GM21528 (cell line): Measurements from ENCODE around the gene AMOTL2.

ENCODE experiments used
- ATAC-seq: cut with Tn5 transposase; IDR thresholded peaks from one replicate; pipeline ENCODE4 v1.9.1; 2021; ENCODE audit warnings: mild to moderate bottlenecking, moderate library complexity; ENCODE audit not compliant: unreplicated experiment, low FRiP score

The AMOTL2 gene

DNA sequence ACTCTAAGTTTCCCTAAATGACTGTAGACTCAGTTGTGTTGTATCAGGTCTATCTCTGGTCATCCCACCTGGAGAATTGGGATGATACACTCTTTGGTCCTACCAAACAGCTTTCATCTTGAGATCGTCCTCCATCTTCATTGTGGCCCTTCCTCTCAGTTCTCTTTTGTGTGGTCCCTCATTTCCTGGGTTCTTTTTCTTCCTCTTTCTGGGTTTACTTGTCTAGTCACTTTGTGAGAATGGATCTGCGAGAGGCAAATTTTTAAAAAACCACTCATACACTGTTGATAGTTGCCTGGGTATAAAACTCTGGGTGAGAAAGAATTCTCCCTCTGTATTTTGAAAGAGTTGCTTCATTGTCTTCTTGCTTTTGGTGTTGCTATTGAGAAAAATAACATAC lies 6.0 kb upstream of the AMOTL2 start:
- ATAC-seq = no peak

DNA sequence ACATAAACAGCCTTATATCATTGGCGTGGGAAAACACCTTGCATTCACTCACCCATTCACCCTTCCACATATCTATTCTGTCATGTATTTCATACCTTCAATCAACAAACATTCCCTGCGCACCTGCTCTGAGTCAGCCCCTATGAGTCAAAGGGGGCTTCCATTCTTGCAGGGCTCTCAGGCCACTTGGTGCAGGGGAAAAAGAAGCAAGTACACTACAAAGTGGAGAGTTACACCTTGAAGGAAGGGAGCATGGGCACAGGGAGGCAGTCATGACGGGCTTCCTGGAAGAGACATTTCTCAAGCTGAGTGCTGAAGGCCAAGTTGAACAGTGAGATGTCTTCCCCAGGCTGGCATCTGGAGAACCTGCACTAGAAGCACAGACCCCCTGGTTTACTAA lies 4.6 kb upstream of the AMOTL2 start:
- no peak for ATAC-seq

DNA sequence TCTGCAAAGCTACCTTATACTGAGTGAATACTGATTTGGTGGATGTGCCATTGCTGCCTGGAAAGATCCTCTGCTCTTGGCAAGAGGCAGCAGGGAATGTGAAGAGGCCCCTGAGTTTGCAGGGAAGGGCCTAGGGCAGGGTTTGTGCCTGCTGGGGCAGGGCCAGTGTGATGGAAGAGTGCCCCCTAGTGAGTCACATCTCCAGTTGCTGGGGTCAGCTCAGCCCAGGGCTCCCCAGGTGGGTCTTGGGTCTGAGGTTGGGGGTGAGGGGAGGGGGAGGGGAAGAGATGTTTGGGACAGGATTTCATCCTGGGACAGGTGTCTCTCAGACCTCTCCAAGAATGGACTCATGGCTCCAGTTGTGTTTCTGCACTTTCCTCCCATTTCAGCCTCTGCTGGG lies 4.1 kb upstream of the AMOTL2 start:
- ATAC-seq = no peak

DNA sequence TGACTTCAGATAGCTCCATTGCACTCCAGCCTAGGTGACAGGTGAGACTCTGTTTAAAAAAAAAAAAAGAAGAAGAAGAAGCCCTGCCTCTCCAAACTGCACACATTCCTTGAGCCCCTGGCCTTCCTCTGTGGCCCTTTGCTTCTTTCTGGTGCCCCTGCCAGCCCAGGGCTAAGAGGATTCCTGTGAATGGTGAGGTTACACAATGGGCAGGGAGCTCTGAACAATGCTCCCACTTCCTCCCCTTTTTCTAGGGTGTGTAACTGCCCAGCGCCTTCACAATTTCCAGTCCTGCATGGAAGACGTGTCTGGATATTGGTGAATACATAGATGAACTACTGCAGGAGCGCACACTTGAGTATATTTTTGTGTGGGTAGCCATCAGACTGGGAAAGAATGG lies 3.6 kb upstream of the AMOTL2 start:
- no peak for ATAC-seq

DNA sequence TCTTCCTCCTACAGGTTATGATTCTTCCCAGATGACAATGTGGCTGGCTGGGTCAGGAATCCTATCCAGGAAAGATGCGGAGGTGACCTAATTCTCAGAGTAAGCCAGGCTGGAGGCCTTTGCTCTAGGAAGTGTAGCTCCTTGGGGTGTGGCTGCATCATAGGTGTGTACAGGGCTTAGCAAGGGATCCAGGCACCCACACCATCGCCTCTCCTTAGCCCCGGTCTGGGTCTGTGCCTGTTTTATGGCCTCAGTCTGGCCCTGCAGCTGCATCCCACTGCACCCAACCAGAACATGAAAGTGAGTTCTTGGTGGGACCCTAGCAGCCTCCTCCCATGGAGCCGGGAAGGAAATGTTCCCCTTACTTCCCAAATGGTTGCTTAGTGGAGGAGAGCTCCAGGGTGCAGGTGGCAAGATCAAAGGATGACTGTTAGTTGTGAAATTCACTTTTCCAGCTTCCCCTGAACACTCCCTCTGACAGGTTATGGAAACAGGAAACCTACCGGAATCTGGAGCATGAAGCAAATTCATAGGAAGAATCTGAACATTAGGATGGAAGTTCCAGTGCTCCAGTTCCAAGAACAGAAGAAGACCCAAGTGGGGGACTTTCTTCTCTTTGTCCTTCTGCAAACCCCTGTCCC lies 2.7 kb upstream of the AMOTL2 start:
- ATAC-seq = no peak

DNA sequence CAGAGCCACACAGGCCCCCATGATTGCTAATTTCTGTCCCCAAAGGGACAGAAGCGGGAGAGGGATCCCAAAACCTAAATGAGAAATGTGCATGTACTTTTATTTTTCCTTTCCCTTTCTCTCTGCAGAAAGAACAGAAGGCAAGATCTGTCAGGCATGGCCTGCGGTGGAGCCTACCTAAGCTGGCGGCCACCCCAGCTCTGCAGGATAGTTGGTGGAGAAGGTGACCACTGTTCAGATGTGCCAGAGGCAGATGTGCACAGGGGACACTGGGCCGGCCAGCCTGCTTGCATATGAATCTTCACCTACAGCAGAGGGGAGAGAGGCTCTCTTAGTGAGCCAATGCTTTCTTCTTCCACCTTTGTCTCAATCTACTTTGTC lies 2.1 kb upstream of the AMOTL2 start:
- ATAC-seq = no peak

DNA sequence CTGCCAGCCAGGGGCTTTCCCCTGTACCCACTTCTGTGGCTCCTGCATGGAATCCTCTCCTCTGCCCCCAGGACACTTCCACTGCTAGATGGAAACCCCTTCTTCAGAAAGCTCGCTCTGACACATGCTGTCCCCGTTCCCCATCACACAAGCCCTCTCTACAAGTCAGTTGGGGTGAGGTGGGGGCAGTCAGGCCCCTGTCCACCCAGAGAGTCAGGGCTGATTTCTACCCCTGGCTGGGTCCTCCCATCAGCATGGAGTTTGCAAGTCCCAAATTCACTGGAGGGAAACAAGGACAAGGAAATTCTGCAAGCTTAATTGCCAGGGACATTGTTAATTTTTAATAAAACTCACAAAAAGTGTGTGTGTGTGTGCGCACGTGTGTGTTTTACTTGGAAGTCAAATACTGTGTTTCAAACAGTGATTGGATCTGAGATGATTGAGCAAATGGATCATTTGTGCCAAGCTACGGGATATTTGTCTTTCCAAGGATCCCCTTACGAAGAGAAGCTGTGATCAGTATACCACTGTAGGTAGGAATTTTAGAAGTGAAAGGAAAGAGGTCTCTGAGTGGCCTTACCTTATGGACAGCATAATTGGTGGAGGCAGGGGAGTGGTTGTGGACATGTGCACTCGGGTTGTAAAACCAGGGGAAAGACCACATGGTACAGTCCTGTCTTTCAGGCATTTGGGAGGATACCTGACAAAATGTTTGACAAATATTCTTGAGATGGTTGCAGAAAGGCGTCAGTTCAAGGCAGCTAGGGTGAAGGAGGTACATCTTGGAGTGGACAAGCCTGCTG lies 1.5 kb upstream of the AMOTL2 start:
- no peak for ATAC-seq

DNA sequence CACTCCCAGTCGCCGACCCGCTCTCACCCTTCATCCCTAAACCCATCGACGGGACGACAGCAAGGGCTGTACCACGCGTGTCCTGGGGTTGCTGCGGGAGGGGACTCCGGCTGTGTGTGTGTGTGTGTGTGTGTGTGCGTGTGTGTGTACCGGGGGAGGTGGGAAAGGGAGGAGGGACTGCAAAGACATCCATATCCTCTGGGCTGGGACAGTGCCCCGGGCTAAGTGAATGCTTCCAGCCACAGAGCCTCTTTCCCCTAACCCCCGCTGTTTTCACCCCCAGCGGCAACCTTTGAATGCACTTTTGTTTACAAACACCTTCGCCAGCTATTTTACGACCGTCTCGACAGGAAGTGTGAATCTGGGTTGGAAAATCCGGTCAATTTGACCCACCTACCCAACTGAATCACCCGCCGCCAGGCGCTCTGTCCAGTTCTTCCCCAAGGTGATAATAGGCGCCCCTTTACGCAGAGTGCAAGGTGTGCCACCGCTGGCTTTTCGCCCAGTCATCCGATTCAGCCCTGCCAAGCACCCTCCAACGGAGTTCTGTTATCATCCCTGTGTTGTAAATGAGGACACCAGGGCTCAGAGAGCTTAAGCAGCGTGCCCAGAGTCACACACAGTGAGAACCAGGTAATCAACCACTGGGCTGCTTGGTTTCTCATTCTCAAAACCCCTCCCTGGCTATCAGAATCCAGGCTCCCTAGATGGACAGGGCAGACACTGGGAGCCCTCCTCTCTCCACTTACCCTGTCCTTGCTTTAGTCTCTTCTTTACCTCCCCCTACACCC lies 739 bp upstream of the AMOTL2 start:
- no peak for ATAC-seq

DNA sequence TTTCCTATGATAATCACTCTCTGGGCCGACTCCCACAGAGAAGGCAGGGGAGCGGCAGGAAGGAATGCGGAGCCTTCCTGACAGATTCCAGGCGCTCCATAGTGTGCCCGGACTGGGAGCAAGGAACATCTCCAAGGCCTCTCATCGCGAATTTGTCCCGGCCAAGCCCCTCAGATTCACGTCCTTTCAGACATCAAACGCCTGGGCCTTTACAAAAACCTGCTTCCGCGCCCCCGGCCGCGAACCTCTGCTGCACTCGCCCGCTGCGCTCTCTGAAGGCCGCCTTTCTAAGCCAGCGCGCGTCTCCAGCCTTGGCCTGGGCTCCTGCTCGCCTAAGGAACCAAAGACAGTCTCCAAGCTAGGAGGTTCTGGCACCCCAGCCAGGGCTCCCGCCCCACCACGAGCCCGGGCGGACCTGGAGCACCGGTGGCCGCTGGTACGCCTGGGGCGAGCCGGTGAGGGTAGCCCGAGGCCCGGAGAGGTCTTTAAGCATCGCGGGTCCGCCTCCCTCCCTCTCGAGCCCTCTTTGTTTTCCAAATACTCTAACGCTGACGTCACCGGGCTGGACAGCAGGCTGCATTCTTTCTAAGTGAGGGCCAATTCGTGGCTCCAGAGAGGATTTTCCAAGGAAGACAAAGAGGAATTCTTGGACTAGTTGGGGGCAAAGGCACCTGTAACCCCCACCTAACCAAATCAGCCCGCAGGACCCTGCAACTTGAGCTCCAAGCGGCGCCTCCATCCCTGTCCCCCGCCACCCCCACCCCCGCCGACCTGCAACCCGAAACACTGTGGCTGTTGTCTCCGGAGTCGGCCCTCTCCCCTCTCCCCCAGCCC lies 759 bp downstream of the AMOTL2 start:
- no peak for ATAC-seq

DNA sequence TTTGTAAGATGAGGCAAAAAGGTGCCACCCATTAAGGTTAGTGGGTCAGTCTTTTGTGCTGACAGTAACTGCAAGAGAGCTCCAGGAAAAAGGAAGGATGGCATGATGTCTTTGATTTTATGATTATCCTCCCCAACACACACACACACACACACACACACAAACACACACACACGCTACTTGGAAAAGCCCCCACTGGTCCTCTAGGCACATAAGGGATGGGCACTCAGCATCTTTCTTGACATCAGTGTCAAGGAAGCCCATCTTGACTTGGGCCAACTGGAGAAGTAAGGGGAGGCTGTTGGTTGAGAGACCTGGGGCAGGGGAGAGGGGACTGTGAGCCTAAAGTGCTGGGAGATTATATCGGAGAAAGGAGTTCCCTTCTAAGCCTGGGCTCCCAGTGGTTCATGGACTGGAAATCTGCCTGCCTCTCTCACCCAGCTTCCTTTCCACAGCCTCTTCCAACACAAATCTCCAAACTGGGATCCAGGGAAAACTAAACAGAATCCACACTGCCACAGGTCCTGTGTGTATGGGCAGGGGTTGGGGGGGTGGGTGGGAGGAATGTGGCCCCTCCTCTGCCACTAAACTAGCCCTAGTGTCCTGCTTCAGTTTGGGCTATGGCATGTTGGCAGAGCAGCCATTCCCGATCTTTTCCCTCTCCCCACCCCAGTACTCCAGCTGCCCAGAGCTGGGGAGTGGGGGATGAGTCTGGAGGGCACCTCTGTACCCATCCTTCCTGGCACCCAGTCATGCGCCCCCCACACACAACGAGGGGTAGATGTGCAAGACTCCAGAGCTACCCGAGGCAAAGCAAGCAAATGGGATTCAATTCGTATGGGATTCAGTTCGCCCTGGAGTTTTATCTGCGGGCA lies 1.6 kb downstream of the AMOTL2 start:
- ATAC-seq = no peak

DNA sequence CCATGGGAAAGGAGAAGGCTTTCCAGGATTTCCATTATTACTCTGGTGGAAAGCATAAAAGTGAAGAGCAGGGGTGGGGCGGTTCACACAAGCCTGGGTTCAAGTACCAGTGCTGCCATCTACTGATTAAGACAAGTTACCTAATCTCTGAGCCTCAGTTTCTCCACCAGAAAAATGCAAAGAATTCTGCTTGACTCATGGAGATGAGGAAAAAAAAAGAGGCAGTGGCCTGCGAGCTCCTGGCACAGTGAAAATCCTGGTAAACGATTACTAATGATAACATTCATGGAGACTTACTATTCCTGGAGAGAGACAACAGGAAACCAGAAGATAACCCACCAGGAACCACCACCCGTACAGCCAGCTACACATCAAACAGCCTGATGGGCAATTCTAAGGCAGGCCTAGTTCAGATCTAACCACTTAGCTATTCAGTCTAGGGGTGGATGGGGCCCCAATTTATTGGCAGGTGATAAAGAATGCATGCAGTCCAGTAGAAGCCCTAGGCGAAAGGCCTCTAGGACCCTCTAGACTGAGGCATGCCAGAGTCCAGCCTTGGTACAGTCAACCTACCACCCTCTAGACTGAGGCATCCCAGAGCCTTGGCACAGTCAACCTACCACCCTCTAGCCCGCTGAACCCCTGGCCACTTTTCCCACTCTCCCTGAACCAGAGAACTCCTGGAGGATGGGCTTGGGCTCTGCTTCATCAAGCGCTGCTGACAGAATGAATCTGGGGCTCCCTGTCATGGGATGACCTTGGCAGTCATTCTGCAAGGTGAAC lies 2.5 kb downstream of the AMOTL2 start:
- ATAC-seq = no peak

DNA sequence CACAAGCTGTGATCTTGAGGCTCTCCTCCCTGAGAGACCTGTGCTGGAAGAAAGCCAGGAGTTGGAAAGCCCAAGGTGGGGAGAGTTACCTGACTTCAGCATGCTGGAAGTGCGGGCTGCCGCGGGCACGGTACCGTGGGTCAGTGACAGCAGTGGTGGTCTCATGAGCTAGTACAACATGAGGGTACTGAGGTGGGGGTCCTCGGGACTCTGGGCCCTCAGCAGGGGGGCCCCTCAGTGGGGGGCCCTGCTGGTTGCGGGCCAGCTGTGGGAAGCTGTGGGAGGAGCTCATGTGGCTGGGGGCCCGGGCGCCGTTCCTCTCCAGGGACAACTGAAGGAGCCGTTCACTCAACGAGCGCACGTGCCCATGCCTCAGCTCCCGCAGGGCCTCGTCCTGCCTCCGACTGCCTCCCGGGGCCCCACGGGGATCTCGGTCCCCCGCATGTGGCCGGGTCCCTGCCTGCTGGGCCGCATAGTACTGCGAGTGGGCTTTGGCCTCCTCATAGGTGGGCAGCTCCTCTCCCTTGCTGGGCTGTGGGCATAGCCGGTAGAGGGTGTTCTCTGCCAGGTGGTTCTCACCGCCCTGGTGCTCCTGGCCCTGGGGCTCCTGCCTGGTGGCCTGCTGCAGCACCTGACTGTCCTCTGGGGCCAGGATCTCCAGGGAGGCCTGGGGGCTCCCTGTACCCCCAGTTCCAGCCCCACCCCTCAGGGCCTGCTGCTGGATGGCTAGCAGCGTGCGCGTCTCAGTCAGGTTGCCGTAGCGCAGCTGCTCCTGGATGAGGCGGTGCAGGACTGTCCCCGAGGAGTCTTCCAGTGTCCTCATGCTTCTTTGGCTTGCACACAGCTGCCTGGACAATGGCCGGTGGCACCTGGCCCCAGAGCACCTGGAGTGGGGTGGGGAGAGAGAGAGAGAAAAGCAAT lies 3.4 kb downstream of the AMOTL2 start:
- no peak for ATAC-seq

DNA sequence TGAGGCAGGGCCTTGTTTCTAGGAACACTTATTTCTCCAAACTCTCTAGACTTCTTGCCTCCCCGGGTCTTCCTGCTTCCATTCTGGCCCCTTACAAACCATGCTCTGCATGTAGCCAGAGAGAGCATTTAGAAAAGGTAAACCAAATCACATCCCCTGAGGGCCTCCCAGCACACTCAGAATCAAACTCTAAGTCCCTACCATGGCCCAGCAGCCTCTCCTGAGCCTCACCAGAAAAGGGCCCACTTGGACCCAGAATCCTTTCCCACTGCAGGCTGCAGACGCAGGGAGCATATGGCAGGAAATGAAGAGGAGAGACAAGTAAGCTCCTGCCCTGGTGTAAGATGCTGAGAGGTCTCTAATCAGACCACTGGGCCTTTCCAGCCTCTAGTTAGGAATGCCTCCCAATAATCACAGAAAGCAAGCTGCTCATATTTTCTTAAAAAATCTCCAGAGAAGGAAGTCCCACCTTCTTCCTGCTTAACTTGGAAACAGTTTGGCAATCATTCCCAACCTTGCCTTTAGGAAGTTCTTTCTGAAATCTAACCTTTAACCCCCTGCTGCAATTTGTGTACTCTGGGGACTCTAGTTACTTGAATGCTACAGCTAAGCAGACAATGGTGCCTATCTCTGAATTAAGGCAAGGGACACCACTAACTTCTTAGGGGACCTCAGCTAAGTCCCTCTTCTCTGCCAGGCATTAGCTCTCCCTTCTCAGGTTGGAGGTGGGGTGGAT lies 4.2 kb downstream of the AMOTL2 start:
- ATAC-seq = no peak

DNA sequence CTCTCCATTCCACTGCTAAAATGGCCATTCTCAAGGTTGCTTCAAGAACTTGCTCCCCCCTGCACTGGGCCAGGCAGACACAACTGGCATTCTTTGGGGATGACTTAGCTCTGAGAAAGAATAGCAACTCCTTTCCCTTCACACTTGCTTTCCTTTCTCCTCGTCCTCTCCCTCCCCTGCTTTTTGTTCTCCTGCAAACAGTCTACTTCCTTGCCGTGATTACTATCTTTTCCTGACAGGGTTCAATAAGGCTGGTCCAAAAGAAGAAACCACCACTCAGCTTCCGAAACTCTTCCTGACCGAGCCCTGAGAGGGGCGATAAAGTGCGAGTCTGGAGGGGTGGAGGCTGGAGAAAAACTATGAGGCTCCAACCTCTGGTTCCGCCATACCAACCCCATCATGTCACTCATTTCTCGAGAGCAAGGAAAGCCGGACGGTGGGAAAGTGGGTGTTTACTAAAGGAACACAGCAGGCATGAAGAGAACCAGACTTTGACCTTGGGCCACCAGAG lies 5.0 kb downstream of the AMOTL2 start:
- no peak for ATAC-seq

DNA sequence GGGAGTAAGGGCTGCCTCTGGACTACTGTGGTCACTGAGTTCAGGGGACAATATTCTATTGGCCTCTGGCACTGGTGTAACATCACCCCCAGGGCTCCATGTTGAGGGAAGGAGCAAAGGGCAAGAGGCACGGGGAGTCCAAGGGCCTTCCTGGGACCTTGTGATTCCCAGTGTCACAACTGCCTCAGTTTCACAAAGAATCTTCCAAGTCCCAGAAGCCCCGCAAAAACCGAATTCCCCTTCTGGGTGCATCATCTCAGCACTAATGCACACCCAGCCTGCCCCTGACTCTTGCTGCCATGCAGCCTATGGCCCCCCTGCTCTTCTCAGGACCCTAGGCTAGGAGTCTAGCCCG lies 5.5 kb downstream of the AMOTL2 start:
- ATAC-seq = no peak

DNA sequence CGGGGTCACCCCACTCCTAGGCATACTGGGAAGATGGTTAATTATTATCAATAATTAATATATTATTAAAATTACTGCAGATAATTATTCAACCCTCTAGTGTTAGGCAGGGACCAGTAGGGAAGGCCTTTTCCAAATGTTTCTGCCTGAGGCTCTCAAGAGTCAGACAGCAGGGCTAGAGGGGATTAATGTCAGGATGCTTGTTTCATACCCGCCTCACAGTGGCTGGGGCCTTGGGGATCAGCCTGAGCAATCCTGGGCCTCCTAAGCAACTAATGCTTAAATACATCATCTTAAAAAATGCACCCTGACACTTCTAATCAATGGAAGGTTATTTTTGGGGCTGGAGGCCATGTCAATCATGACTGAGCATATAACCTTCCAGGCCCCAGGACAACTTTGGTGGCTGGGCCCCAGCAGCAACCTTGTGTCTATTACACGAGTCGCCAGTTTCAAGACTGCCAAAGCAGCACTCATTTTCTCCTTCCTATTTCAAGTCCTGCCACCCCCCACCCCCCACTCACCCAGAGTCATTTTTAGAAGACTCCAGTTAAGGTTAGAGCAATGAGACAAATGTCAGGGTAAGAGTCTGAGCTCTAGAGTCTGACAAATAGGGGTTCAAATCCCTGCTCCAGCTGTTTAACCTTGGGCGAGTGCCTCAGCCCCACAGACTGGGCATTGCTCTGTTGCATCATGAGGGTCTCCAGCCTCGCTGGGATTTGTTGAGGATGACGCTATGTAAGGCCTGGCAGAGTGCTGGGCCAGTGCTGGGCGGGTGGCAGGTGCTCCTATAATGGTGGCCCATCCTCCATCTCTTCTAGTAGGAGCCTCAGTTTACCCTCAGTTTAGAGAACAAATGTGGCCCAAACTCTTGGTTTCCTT lies 6.1 kb downstream of the AMOTL2 start:
- ATAC-seq = no peak
